ENCODE results near the gene TMEM156.
A peak's percentile ranks its signal among the peaks of the same experiment; 100 is the strongest.

TMEM156 gene

DNA sequence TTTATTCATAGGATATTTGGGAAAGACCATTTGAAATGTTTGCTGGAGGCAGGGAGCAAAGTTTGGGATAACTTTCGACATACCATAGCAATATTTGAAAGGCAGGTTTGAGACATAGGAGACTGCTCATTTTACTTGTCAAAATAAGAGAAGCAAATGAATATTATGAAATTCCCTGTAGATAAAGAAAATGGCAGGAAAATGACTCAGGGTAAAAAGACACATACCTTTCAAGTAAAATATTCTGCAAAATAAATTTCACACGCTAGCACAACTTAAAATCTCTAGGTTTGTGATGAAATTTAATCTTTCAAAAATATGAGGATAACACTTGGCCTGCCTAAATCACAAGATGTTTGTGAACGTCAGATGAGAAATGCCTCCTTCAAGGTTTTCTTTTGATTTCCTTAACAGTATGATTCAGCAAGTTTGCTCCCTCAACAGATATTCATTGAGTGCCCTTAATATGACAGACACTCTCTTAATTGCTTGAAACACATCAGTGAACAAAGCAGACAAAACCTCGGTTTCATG, 6.6 kb downstream of the TMEM156 start (continued):
- TF ChIP-seq ZSCAN16 (tag by site-specific recombination; IDR thresholded peaks at IDR 0.05) (no peak), ZNF214 (tag by site-specific recombination; IDR thresholded peaks at IDR 0.05; ENCODE audit: borderline replicate concordance) (no peak), ZFP3 (tag by site-specific recombination; IDR thresholded peaks at IDR 0.05; ENCODE audit: low read depth) (no peak), YY1 (tag by site-specific recombination; IDR thresholded peaks at IDR 0.05) (no peak), ZNF555 (tag by site-specific recombination; conservative IDR thresholded peaks at IDR 0.05) (no peak), ZNF510 (tag by site-specific recombination; IDR thresholded peaks at IDR 0.05; ENCODE audit: insufficient replicate concordance) (no peak), SALL2 (tag by site-specific recombination; IDR thresholded peaks at IDR 0.05; ENCODE audit: borderline replicate concordance) (no peak), ZNF707 (tag by site-specific recombination; IDR thresholded peaks at IDR 0.05) (no peak)

DNA sequence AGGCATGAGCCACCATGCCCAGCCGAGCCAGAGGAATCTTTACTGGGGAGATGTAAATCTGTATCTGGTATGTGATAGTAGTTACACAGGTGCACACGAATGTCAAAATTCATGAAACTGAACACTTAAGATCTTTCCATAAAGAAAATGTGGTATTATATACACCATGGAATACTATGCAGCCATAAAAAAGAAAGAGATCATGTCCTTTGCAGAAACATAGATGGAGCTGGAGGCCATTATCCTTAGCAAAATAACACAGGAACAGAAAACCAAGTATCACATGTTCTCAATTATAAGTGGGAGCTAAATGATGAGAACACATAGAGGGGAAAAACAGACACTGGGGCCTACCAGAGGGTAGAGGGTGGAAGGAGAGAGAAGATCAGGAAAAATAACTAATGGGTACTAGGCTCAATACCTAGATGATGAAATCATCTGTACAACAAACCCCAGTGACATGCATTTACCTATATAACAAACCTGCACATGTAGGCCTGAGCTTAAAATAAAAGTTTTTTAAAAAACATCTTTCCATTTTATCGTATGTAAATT, 7.8 kb downstream of the TMEM156 start:
- Histone ChIP-seq H3K9me3 (ENCODE audit: control insufficient read depth, insufficient read depth, low read depth, low read length) (no peaks in the 10 kb centered on the region), H3K36me3 (ENCODE audit: control insufficient read depth in 2 of 2, insufficient read depth in 1 of 2, low read length in 2 of 2) (no peaks in the 10 kb centered on the region), H3K4me1 (ENCODE audit: control insufficient read depth, insufficient read depth, low read length) (no peaks in the 10 kb centered on the region), H3K27ac (ENCODE audit: extremely low read depth, low read depth, low read length) (no peak overlapping the region), H3K4me3 (ENCODE audit: low read depth, low read length) (no peak overlapping the region)
- ChIA-PET CTCF (no interaction called here), POLR2A (no interaction called here)
- TF ChIP-seq ZNF146 (tag by site-specific recombination; IDR thresholded peaks at IDR 0.05): peak; percentile 62; the same call in 1 of the 2 replicates
- TF ChIP-seq, protein P1, sequence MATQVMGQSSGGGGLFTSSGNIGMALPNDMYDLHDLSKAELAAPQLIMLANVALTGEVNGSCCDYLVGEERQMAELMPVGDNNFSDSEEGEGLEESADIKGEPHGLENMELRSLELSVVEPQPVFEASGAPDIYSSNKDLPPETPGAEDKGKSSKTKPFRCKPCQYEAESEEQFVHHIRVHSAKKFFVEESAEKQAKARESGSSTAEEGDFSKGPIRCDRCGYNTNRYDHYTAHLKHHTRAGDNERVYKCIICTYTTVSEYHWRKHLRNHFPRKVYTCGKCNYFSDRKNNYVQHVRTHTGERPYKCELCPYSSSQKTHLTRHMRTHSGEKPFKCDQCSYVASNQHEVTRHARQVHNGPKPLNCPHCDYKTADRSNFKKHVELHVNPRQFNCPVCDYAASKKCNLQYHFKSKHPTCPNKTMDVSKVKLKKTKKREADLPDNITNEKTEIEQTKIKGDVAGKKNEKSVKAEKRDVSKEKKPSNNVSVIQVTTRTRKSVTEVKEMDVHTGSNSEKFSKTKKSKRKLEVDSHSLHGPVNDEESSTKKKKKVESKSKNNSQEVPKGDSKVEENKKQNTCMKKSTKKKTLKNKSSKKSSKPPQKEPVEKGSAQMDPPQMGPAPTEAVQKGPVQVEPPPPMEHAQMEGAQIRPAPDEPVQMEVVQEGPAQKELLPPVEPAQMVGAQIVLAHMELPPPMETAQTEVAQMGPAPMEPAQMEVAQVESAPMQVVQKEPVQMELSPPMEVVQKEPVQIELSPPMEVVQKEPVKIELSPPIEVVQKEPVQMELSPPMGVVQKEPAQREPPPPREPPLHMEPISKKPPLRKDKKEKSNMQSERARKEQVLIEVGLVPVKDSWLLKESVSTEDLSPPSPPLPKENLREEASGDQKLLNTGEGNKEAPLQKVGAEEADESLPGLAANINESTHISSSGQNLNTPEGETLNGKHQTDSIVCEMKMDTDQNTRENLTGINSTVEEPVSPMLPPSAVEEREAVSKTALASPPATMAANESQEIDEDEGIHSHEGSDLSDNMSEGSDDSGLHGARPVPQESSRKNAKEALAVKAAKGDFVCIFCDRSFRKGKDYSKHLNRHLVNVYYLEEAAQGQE (tag by site-specific recombination; IDR thresholded peaks at IDR 0.05): no peak

DNA sequence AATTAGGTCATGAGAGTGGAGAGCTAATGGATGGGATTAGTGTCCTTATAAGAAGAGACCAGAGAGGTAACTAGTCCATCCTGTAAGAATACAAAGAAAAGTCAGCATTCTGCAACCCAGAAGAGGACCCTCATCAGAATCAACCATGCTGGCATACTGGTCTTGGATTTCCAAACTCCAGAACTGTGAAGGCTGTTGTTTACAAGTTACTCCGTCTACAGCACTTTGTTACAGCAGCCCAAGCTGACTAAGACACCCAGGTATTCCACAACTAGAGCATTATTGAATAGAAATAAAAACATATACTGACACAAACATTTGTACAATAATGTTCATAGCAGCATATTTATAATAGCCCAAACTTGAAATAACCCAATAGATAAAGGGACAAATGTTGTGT, 9.2 kb downstream of the TMEM156 start:
- Histone ChIP-seq H3K4me3 (ENCODE audit: low read depth, low read length) (no peak overlapping the region), H3K9me3 (ENCODE audit: control insufficient read depth, insufficient read depth, low read depth, low read length) (no peaks in the 10 kb centered on the region), H3K4me1 (ENCODE audit: control insufficient read depth, insufficient read depth, low read length) (no peaks in the 10 kb centered on the region), H3K27ac (ENCODE audit: extremely low read depth, low read depth, low read length) (no peak overlapping the region), H3K36me3 (ENCODE audit: control insufficient read depth in 2 of 2, insufficient read depth in 1 of 2, low read length in 2 of 2) (no peaks in the 10 kb centered on the region)
- ChIA-PET CTCF (no interaction called here), POLR2A (no interaction called here)
- TF ChIP-seq, protein P2, sequence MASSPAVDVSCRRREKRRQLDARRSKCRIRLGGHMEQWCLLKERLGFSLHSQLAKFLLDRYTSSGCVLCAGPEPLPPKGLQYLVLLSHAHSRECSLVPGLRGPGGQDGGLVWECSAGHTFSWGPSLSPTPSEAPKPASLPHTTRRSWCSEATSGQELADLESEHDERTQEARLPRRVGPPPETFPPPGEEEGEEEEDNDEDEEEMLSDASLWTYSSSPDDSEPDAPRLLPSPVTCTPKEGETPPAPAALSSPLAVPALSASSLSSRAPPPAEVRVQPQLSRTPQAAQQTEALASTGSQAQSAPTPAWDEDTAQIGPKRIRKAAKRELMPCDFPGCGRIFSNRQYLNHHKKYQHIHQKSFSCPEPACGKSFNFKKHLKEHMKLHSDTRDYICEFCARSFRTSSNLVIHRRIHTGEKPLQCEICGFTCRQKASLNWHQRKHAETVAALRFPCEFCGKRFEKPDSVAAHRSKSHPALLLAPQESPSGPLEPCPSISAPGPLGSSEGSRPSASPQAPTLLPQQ (tag by site-specific recombination; IDR thresholded peaks at IDR 0.05): no peak
- TF ChIP-seq ZBTB21 (tag by site-specific recombination; IDR thresholded peaks at IDR 0.05): no peak
- TF ChIP-seq ZNF214 (tag by site-specific recombination; IDR thresholded peaks at IDR 0.05; ENCODE audit: borderline replicate concordance): no peak
- TF ChIP-seq GLI2 (tag by site-specific recombination; IDR thresholded peaks at IDR 0.05; ENCODE audit: borderline replicate concordance, low read depth): no peak
- TF ChIP-seq ZXDB (tag by site-specific recombination; IDR thresholded peaks at IDR 0.05): no peak
- no peak for TF ChIP-seq ZNF114 (tag by site-specific recombination; IDR thresholded peaks at IDR 0.05)
- TF ChIP-seq, protein P3, sequence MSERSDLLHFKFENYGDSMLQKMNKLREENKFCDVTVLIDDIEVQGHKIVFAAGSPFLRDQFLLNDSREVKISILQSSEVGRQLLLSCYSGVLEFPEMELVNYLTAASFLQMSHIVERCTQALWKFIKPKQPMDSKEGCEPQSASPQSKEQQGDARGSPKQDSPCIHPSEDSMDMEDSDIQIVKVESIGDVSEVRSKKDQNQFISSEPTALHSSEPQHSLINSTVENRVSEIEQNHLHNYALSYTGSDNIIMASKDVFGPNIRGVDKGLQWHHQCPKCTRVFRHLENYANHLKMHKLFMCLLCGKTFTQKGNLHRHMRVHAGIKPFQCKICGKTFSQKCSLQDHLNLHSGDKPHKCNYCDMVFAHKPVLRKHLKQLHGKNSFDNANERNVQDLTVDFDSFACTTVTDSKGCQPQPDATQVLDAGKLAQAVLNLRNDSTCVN (tag by site-specific recombination; optimal IDR thresholded peaks at IDR 0.05): no peak
- TF ChIP-seq ZNF404 (tag by site-specific recombination; IDR thresholded peaks at IDR 0.05): no peak
- TF ChIP-seq ZNF138 (tag by site-specific recombination; IDR thresholded peaks at IDR 0.05; ENCODE audit: borderline replicate concordance): no peak
- TF ChIP-seq ZNF664 (tag by site-specific recombination; IDR thresholded peaks at IDR 0.05): no peak
- no peak for TF ChIP-seq ZNF274 (IDR thresholded peaks at IDR 0.05; ENCODE audit: low read length)
- TF ChIP-seq ZNF274 (tag by site-specific recombination; IDR thresholded peaks at IDR 0.05; ENCODE audit: borderline replicate concordance): no peak
- TF ChIP-seq ZNF561 (tag by site-specific recombination; IDR thresholded peaks at IDR 0.05; ENCODE audit: borderline replicate concordance): no peak
- no peak for TF ChIP-seq MYNN (tag by site-specific recombination; IDR thresholded peaks at IDR 0.05; ENCODE audit: borderline replicate concordance)
- TF ChIP-seq, protein P4, sequence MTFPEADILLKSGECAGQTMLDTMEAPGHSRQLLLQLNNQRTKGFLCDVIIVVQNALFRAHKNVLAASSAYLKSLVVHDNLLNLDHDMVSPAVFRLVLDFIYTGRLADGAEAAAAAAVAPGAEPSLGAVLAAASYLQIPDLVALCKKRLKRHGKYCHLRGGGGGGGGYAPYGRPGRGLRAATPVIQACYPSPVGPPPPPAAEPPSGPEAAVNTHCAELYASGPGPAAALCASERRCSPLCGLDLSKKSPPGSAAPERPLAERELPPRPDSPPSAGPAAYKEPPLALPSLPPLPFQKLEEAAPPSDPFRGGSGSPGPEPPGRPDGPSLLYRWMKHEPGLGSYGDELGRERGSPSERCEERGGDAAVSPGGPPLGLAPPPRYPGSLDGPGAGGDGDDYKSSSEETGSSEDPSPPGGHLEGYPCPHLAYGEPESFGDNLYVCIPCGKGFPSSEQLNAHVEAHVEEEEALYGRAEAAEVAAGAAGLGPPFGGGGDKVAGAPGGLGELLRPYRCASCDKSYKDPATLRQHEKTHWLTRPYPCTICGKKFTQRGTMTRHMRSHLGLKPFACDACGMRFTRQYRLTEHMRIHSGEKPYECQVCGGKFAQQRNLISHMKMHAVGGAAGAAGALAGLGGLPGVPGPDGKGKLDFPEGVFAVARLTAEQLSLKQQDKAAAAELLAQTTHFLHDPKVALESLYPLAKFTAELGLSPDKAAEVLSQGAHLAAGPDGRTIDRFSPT (tag by site-specific recombination; IDR thresholded peaks at IDR 0.05): no peak
- TF ChIP-seq ZNF19 (tag by site-specific recombination; IDR thresholded peaks at IDR 0.05; ENCODE audit: low read depth): no peak
